HEK293 (cell line): Measurements from ENCODE around the gene TEAD2.

Experiments
- BCL6B ChIP-seq: fragments of 450-650 bp; formaldehyde crosslinking; IDR thresholded peaks from 2 replicates; pipeline ENCODE4 v1.5.1; 2017; ENCODE audit warnings: missing biosample characterization, missing genetic modification characterization
- GLIS1 ChIP-seq: fragments of 450-650 bp; formaldehyde crosslinking; IDR thresholded peaks from 2 replicates; pipeline ENCODE4 v1.5.1; 2016; ENCODE audit warnings: missing biosample characterization, missing genetic modification characterization
- IKZF3 ChIP-seq: fragments of 450-650 bp; IDR thresholded peaks from 2 replicates; pipeline ENCODE4 v1.5.0; 2018; ENCODE audit warnings: missing biosample characterization, mild to moderate bottlenecking, missing genetic modification characterization, moderate library complexity
- KLF10 ChIP-seq: fragments of 450-650 bp; IDR thresholded peaks from 2 replicates; pipeline ENCODE4 v1.5.1; 2018; ENCODE audit warnings: missing biosample characterization, mild to moderate bottlenecking, missing genetic modification characterization
- PRDM10 ChIP-seq: fragments of 450-650 bp; formaldehyde crosslinking; IDR thresholded peaks from 2 replicates; pipeline ENCODE4 v1.5.1; 2016; ENCODE audit warnings: missing biosample characterization, missing genetic modification characterization
- REST ChIP-seq: fragments of 450-650 bp; formaldehyde crosslinking; IDR thresholded peaks from 2 replicates; pipeline ENCODE4 v1.5.1; 2016; ENCODE audit warnings: missing biosample characterization, missing genetic modification characterization
- SP3 ChIP-seq: fragments of 450-650 bp; formaldehyde crosslinking; IDR thresholded peaks from 2 replicates; pipeline ENCODE4 v1.5.1; 2016; ENCODE audit warnings: missing biosample characterization, missing genetic modification characterization
- SP7 ChIP-seq: fragments of 450-650 bp; formaldehyde crosslinking; IDR thresholded peaks from 2 replicates; pipeline ENCODE4 v1.5.1; 2016; ENCODE audit warnings: missing biosample characterization, missing genetic modification characterization
- ZBTB17 ChIP-seq: fragments of 450-650 bp; formaldehyde crosslinking; IDR thresholded peaks from 2 replicates; pipeline ENCODE4 v1.5.1; 2016; ENCODE audit warnings: missing biosample characterization, missing genetic modification characterization
- ZBTB7A ChIP-seq: fragments of 450-650 bp; formaldehyde crosslinking; IDR thresholded peaks from 2 replicates; pipeline ENCODE4 v1.5.1; 2016; ENCODE audit warnings: low read depth, missing biosample characterization, missing genetic modification characterization
- ZEB2 ChIP-seq: fragments of 450-650 bp; formaldehyde crosslinking; IDR thresholded peaks from 2 replicates; pipeline ENCODE4 v1.5.1; 2016; ENCODE audit warnings: missing biosample characterization, missing genetic modification characterization
- ZFP37 ChIP-seq: fragments of 450-650 bp; formaldehyde crosslinking; IDR thresholded peaks from 2 replicates; pipeline ENCODE4 v1.5.1; 2016; ENCODE audit warnings: missing biosample characterization, missing genetic modification characterization
- ZFP69B ChIP-seq: fragments of 450-650 bp; formaldehyde crosslinking; IDR thresholded peaks from 2 replicates; pipeline ENCODE4 v1.5.1; 2016; ENCODE audit warnings: missing biosample characterization, missing genetic modification characterization
- ZNF148 ChIP-seq: fragments of 450-650 bp; formaldehyde crosslinking; IDR thresholded peaks from 2 replicates; pipeline ENCODE4 v1.5.0; 2017; ENCODE audit warnings: missing biosample characterization, missing genetic modification characterization, borderline replicate concordance
- ZNF248 ChIP-seq: fragments of 450-650 bp; formaldehyde crosslinking; IDR thresholded peaks from 2 replicates; pipeline ENCODE4 v1.5.1; 2017; ENCODE audit warnings: missing biosample characterization, missing genetic modification characterization
- ZNF280C ChIP-seq: fragments of 450-650 bp; formaldehyde crosslinking; IDR thresholded peaks from 2 replicates; pipeline ENCODE4 v1.5.1; 2016; ENCODE audit warnings: missing biosample characterization, missing genetic modification characterization
- ZNF335 ChIP-seq: fragments of 450-650 bp; formaldehyde crosslinking; conservative IDR thresholded peaks from 2 replicates; pipeline ENCODE4 v1.5.1; 2016; ENCODE audit warnings: missing biosample characterization, missing genetic modification characterization
- ZNF394 ChIP-seq: fragments of 450-650 bp; formaldehyde crosslinking; IDR thresholded peaks from 2 replicates; pipeline ENCODE4 v1.5.1; 2016; ENCODE audit warnings: missing biosample characterization, missing genetic modification characterization, mild to moderate bottlenecking, moderate library complexity, borderline replicate concordance
- ZNF549 ChIP-seq: fragments of 450-650 bp; IDR thresholded peaks from 2 replicates; pipeline ENCODE4 v1.5.1; 2018; ENCODE audit warnings: missing biosample characterization, missing genetic modification characterization, mild to moderate bottlenecking, inconsistent platforms, moderate library complexity
- ZNF654 ChIP-seq: fragments of 450-650 bp; formaldehyde crosslinking; IDR thresholded peaks from 2 replicates; pipeline ENCODE4 v1.5.1; 2016; ENCODE audit warnings: low read depth, missing biosample characterization, missing genetic modification characterization
- ZNF660 ChIP-seq: fragments of 450-650 bp; IDR thresholded peaks from 2 replicates; pipeline ENCODE4 v1.5.1; 2018; ENCODE audit warnings: missing biosample characterization, mild to moderate bottlenecking, missing genetic modification characterization
- ZNF692 ChIP-seq: fragments of 450-650 bp; formaldehyde crosslinking; IDR thresholded peaks from 2 replicates; pipeline ENCODE4 v1.5.1; 2016; ENCODE audit warnings: missing biosample characterization, missing genetic modification characterization
- ZSCAN30 ChIP-seq: fragments of 450-650 bp; IDR thresholded peaks from 2 replicates; pipeline ENCODE4 v1.5.1; 2018; ENCODE audit warnings: missing biosample characterization, mild to moderate bottlenecking, missing genetic modification characterization, moderate library complexity

Gene TEAD2

GRCh38 chr19:49391581-49392399, 29.6 kb upstream of the TEAD2 start (continued):
- TF ChIP-seq SP3 (peak; percentile 41), GLIS1 (tag by site-specific recombination) (peak; percentile 21; the same call in 1 of the 2 replicates), ZNF549 (no peak), ZFP37 (tag by site-specific recombination) (0 out of 2 replicates have a peak, but pooled peaks have one; percentile 70), SP7 (tag by site-specific recombination) (peak; percentile 26; the same call in 1 of the 2 replicates), REST (no peak), BCL6B (0 out of 2 replicates have a peak, but pooled peaks have one; percentile 5), ZNF335 (tag by site-specific recombination) (peak; percentile 96), ZNF248 (tag by site-specific recombination) (0 out of 2 replicates have a peak, but pooled peaks have one; percentile 38), ZNF280C (no peak), KLF10 (no peak), ZNF660 (tag by site-specific recombination) (peak; percentile 44; the same call in 1 of the 2 replicates), ZEB2 (no peak), ZBTB7A (no peak), ZBTB17 (tag by site-specific recombination) (peak; percentile 86), ZSCAN30 (tag by site-specific recombination) (0 out of 2 replicates have a peak, but pooled peaks have one; percentile 29), ZNF654 (tag by site-specific recombination) (peak; percentile 96), PRDM10 (0 out of 2 replicates have a peak, but pooled peaks have one; percentile 8), ZFP69B (tag by site-specific recombination) (peak; percentile 52; the same call in 1 of the 2 replicates), ZNF692 (tag by site-specific recombination) (peak; percentile 48; the same call in 1 of the 2 replicates), ZNF394 (tag by site-specific recombination) (peak; percentile 14; the same call in 1 of the 2 replicates), ZNF148 (tag by site-specific recombination) (0 out of 2 replicates have a peak, but pooled peaks have one; percentile 42), IKZF3 (peak; percentile 37; the same call in 1 of the 2 replicates)
